Measurements from ENCODE around the gene KRTAP2-3. TPM values are rescaled to one million over a fixed set of nuclear protein-coding genes. Genes with fewer than 3 reads are reported as not detected.
"Not testable (repeated sequence)": the region's sequence is repeated elsewhere in the genome, so short reads cannot be mapped to it uniquely, and the experiment has no call there.

Gene KRTAP2-3
- total and polyA plus RNA-seq, 7 donors, result not detected

DNA sequence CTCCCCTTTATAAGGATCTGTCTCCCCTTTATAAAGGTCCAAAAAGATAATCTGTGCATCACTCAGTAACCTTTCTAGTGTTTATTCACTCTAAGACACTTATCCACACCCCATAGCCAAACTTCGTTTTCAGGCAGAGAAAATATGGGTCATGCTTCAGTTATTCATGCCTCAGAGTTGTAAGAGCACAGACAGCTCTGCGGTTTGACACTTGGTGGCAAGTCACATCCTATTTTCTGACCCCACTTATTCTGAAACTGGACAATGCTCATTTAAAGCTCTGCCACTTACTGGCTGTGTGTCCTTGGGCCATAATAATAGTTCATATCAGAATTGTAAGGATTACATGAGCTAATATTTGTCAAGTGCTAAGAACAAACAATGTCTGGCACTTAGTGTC lies 10.8 kb downstream of the KRTAP2-3 start:
- 15 to 52% (median 29%) methylated on average over 2 of the region's 2 CpGs for WGBS, 3 donors
- Histone ChIP-seq H3K4me3 (no peak overlapping the region), H3K4me1 (no peaks in the 10 kb centered on the region), H3K27me3 (ENCODE audit: insufficient read depth in 3 of 3, low read length in 2 of 3) (peaks cover 0 to 13% (median 2%) of the 10 kb centered on the region in 3 donors), H3K9me3 (peaks cover 5% of the 10 kb centered on the region), H3K36me3 (ENCODE audit: insufficient read depth in 1 of 2, low read depth in 1 of 2) (no peaks in the 10 kb centered on the region), H3K27ac (no peak overlapping the region)
- ATAC-seq, result no peak
- TF ChIP-seq, protein P1, sequence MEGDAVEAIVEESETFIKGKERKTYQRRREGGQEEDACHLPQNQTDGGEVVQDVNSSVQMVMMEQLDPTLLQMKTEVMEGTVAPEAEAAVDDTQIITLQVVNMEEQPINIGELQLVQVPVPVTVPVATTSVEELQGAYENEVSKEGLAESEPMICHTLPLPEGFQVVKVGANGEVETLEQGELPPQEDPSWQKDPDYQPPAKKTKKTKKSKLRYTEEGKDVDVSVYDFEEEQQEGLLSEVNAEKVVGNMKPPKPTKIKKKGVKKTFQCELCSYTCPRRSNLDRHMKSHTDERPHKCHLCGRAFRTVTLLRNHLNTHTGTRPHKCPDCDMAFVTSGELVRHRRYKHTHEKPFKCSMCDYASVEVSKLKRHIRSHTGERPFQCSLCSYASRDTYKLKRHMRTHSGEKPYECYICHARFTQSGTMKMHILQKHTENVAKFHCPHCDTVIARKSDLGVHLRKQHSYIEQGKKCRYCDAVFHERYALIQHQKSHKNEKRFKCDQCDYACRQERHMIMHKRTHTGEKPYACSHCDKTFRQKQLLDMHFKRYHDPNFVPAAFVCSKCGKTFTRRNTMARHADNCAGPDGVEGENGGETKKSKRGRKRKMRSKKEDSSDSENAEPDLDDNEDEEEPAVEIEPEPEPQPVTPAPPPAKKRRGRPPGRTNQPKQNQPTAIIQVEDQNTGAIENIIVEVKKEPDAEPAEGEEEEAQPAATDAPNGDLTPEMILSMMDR (IDR thresholded peaks at IDR 0.05), result no peak
- intact Hi-C loops (cut with DNase I), result no loop called here
- DNase-seq, result no peak

DNA sequence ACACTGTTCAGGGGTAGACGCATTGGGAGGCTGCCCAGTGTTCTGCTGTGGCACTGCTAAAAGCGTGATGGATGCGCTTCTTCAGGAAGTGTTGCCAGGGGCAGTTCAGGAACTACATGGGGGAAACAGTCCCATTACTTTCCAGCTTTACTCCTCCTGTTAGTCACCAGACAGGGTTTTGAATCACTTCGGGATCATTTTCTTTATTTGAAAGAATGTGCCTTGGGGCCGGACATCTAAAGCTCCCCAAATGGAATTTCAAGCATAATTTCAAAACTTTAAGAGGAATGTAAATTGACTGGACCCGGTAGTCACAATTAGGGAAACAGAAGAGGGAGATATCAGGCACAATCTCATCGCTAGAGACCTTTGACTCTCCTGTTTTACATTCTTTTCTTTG lies 11.5 kb downstream of the KRTAP2-3 start:
- no peak overlapping the region for H3K27ac ChIP-seq
- no peak for ATAC-seq
- H3K9me3 ChIP-seq, result peaks cover 4% of the 10 kb centered on the region
- H3K4me1 ChIP-seq, result no peaks in the 10 kb centered on the region
- no peak for DNase-seq
- no peak overlapping the region for H3K4me3 ChIP-seq
- WGBS, 3 donors, result 50 to 60% (median 58%) methylated on average over 7 of the region's 7 CpGs
- TF ChIP-seq, protein P1 (IDR thresholded peaks at IDR 0.05), result no peak
- intact Hi-C loops (cut with DNase I), result no loop called here
- peaks cover 0 to 10% (median 2%) of the 10 kb centered on the region in 3 donors for H3K27me3 ChIP-seq (ENCODE audit: insufficient read depth in 3 of 3, low read length in 2 of 3)
- no peaks in the 10 kb centered on the region for H3K36me3 ChIP-seq (ENCODE audit: insufficient read depth in 1 of 2, low read depth in 1 of 2)

DNA sequence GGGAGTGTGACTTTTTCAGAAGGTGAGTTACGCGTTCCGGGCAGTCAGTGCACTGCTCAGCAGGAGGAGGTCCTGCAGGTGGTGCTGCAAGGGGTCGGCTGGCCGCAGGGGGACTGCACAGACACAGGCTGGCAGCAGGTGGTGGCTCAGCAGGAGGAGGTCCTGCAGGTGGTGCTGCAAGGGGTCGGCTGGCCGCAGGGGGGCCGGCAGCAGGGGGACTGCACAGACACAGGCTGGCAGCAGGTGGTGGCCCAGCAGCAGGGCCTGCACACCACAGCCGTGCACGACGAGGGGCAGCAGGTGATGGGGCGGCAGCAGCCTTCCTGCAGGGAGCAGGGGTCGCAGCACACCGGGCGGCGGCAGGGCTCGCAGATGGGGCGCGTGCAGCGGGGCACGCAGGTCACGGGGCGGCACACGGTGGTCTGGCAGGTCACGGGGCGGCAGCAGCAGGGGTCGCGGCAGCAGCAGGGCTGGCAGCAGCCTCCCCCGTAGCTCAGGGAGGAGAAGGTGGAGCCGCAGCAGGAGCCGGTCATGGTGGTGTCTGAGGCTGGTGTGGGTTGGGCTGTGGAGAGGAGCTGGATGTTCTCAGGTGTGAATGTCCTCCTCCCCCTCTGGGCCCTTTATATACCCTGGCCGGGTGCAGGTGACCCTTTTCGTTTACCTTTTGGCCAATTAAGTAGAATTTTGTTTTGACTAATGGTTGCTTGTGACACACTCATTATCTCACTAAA lies 13.0 kb downstream of the KRTAP2-3 start, which contains the start of gene KRTAP2-1:
TSS of gene KRTAP2-1 (minus strand) at position 582 of the 731 bp plus-strand sequence. CDS start at position 533, 49 bp downstream.
- WGBS, 3 donors, result 42 to 45% (median 44%) methylated on average over 7 to 10 of the region's 33 CpGs
- H3K27ac ChIP-seq; ATAC-seq; H3K4me3 ChIP-seq; H3K4me1 ChIP-seq; H3K27me3 ChIP-seq (ENCODE audit: insufficient read depth in 3 of 3, low read length in 2 of 3); intact Hi-C loops (cut with DNase I); H3K36me3 ChIP-seq (ENCODE audit: insufficient read depth in 1 of 2, low read depth in 1 of 2); DNase-seq; H3K9me3 ChIP-seq: not testable (repeated sequence)

DNA sequence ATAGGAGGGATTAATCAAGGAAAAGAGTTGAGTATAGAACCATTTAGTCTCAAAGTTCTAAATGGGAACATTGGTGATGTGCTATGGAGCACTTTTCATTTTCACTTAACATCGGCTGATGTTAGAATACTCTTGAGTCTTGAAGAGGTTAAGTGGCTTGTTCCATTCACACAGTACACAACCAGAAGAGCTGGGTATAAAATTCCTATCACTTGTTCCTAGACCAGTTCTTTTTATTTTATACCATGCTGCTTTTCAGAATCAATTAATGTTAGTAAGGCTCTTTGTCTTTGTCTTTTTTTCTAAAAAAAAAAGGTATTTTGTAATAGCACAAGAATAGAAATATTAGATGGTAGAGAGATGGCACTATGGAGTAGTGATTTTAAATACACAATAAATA lies 17.0 kb downstream of the KRTAP2-3 start:
- no peaks in the 10 kb centered on the region for H3K9me3 ChIP-seq
- peaks cover 2 to 7% (median 2%) of the 10 kb centered on the region in 3 donors for H3K27me3 ChIP-seq (ENCODE audit: insufficient read depth in 3 of 3, low read length in 2 of 3)
- H3K36me3 ChIP-seq (ENCODE audit: insufficient read depth in 1 of 2, low read depth in 1 of 2), result no peaks in the 10 kb centered on the region
- intact Hi-C loops (cut with DNase I), result no loop called here
- ATAC-seq, result no peak
- TF ChIP-seq, protein P1 (IDR thresholded peaks at IDR 0.05), result no peak
- no peaks in the 10 kb centered on the region for H3K4me1 ChIP-seq
- DNase-seq, result no peak
- 95 to 100% (median 99%) methylated on average over 1 of the region's 1 CpG for WGBS, 3 donors
- H3K4me3 ChIP-seq, result no peak overlapping the region
- H3K27ac ChIP-seq, result no peak overlapping the region

DNA sequence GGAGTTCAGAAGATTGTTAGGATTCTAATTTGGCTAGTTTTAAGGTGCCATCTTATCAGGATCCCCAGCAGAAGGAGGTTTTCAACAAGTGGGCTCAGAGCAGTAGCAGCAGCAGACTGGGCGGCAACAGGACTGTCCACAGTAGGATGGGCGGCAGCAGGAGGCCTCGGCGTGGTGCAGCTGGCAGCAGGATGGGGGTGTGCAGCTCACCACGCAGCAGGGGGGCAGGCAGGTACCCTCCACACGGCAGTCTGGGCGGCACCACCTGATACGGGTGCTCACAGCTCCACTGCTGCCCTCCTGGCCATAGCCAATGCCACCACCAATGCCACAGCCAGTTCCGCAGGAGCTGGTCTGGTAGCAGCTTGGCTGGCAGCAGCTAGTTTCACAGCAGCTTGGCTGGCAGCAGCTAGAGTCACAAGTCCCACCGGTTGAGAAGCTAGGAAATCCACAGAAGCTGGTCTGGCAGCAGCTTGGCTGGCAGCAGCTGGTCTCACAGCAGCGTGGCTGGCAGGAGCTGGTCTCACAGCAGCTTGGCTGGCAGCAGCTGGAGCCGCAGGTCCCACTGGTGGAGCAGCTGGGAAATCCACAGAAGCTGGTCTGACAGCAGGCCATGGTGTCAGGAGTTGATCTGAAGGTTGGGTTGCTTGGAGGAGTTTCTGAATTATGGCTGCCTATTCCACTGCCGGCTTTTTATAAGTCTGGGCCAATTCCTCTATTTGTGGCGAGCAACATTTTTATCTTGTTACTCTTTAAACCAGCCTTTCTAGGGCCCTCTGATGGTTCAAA lies 18.9 kb downstream of the KRTAP2-3 start, which contains the start of gene KRTAP1-1:
TSS of gene KRTAP1-1 (minus strand) at position 668 of the 789 bp plus-strand sequence. CDS start at position 615, 53 bp downstream.
- H3K27ac ChIP-seq; H3K9me3 ChIP-seq; H3K27me3 ChIP-seq (ENCODE audit: insufficient read depth in 3 of 3, low read length in 2 of 3); H3K4me1 ChIP-seq; ATAC-seq; DNase-seq; intact Hi-C loops (cut with DNase I); H3K4me3 ChIP-seq; H3K36me3 ChIP-seq (ENCODE audit: insufficient read depth in 1 of 2, low read depth in 1 of 2): not testable (repeated sequence)
- WGBS, 3 donors, result 36 to 55% (median 41%) methylated on average over 11 to 14 of the region's 14 CpGs

All from psoas muscle (tissue), 8 donors.